Tibial nerve (tissue), 4 donors: ENCODE results near the gene CTSL.

Source experiments
- EP300 ChIP-seq, 2 donors: sonication (generic); formaldehyde crosslinking; IDR thresholded peaks; one replicate each; pipeline ENCODE4 v1.6.1; 2017; ENCODE audit warnings: antibody characterized with exemption in 2 of 2, mild to moderate bottlenecking in 1 of 2
- POLR2A ChIP-seq, 2 donors: fragments of 450-650 bp; IDR thresholded peaks; one replicate each; pipeline ENCODE4 v1.6.1; 2017; ENCODE audit warnings: antibody characterized with exemption in 2 of 2, mild to moderate bottlenecking in 2 of 2, moderate library complexity in 2 of 2
- TF ChIP-seq, protein P1 (sequence below), 5 experiments: fragments of 200-600 bp in 3 of 5; fragments of 450-650 bp in 2 of 5; sonication (generic) in 3 of 5; IDR thresholded peaks; one replicate each; pipeline ENCODE4 v1.5.1; 2016 to 2019; ENCODE audit warnings: antibody characterized with exemption in 5 of 5, mild to moderate bottlenecking in 3 of 5, moderate library complexity in 2 of 5

DNA sequence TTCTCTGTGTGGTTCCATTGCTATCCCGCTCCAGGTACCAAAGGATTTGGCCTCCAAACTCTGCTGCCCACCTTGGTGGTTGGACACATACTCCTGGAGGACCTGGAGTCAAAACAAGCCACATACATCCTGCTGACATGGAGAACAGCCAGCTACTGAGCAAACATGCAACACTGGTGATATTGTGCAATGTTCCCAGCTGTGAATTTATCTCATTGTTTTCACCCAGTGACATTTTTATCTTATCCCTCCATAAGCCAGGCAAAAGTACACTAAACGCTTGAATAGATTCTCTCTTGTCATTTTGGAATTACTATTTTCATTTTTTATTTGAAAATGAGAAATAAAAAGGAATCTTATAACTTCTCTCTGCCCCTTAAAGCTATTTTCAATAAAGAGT, 11.1 kb upstream of the CTSL start:
- TF ChIP-seq, protein P1, sequence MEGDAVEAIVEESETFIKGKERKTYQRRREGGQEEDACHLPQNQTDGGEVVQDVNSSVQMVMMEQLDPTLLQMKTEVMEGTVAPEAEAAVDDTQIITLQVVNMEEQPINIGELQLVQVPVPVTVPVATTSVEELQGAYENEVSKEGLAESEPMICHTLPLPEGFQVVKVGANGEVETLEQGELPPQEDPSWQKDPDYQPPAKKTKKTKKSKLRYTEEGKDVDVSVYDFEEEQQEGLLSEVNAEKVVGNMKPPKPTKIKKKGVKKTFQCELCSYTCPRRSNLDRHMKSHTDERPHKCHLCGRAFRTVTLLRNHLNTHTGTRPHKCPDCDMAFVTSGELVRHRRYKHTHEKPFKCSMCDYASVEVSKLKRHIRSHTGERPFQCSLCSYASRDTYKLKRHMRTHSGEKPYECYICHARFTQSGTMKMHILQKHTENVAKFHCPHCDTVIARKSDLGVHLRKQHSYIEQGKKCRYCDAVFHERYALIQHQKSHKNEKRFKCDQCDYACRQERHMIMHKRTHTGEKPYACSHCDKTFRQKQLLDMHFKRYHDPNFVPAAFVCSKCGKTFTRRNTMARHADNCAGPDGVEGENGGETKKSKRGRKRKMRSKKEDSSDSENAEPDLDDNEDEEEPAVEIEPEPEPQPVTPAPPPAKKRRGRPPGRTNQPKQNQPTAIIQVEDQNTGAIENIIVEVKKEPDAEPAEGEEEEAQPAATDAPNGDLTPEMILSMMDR (IDR thresholded peaks at IDR 0.05), result no peak
- TF ChIP-seq POLR2A (IDR thresholded peaks at IDR 0.05), result no peak
- peak; percentile 53 to 87 for TF ChIP-seq EP300 (IDR thresholded peaks at IDR 0.05)
